Spleen (tissue), 3 donors: ENCODE results near the gene MNX1.

Experiments
- POLR2A ChIP-seq, 3 donors: fragments of 450-650 bp; IDR thresholded peaks; one replicate each; pipeline ENCODE4 v1.5.1; 2017; ENCODE audit warnings: antibody characterized with exemption in 3 of 3, mild to moderate bottlenecking in 1 of 3
- POLR2AphosphoS5 ChIP-seq, 3 donors: sonication (generic); formaldehyde crosslinking; IDR thresholded peaks; one replicate each; pipeline ENCODE4 v1.5.1; 2017; ENCODE audit warnings: antibody characterized with exemption in 3 of 3

- TF ChIP-seq POLR2AphosphoS5 (IDR thresholded peaks at IDR 0.05) (no peak), POLR2A (IDR thresholded peaks at IDR 0.05) (no peak)
These were observed 480 bp downstream of the MNX1 start for GRCh38 chr7:157009778-157010587.
